Cortex of kidney (tissue), 1 donor: ENCODE data around the gene FAXDC2.

Experiments used
- DNase-seq: peaks from one replicate; lab custom pipeline; 2025; lab: John Stamatoyannopoulos, UW

The FAXDC2 gene

GRCh38 chr5:154795235-154795596 lies 55.2 kb downstream of the FAXDC2 start:
- DNase-seq = no peak

GRCh38 chr5:154794525-154795234 lies 55.7 kb downstream of the FAXDC2 start:
- no peak for DNase-seq

- no peak for DNase-seq
These were observed 56.5 kb downstream of the FAXDC2 start for GRCh38 chr5:154793599-154794524.

GRCh38 chr5:154791535-154791934 lies 58.9 kb downstream of the FAXDC2 start:
- no peak for DNase-seq

- DNase-seq = no peak
These were observed 62.2 kb downstream of the FAXDC2 start for GRCh38 chr5:154788212-154788611.

- DNase-seq = no peak
These were observed 64.0 kb downstream of the FAXDC2 start for GRCh38 chr5:154786414-154786813.

- no peak for DNase-seq
These were observed 65.5 kb downstream of the FAXDC2 start for GRCh38 chr5:154784856-154785255.

GRCh38 chr5:154783774-154784460 lies 66.5 kb downstream of the FAXDC2 start:
- DNase-seq = no peak

GRCh38 chr5:154782812-154783592 lies 67.4 kb downstream of the FAXDC2 start:
- no peak for DNase-seq

- DNase-seq = no peak
These were observed 68.1 kb downstream of the FAXDC2 start for GRCh38 chr5:154782326-154782725.

GRCh38 chr5:154780128-154780527 lies 70.3 kb downstream of the FAXDC2 start:
- DNase-seq = no peak

- no peak for DNase-seq
These were observed 71.3 kb downstream of the FAXDC2 start for GRCh38 chr5:154779105-154779504.

GRCh38 chr5:154778534-154778933 lies 71.9 kb downstream of the FAXDC2 start:
- DNase-seq = no peak

GRCh38 chr5:154776167-154776566 lies 74.2 kb downstream of the FAXDC2 start:
- no peak for DNase-seq

- DNase-seq = no peak
These were observed 77.1 kb downstream of the FAXDC2 start for GRCh38 chr5:154773326-154773725.

GRCh38 chr5:154771383-154771901 lies 79.0 kb downstream of the FAXDC2 start:
- DNase-seq = no peak

- DNase-seq = no peak
These were observed 80.3 kb downstream of the FAXDC2 start for GRCh38 chr5:154770111-154770510.
